GM12873 (cell line): ENCODE data around the gene PCSK2.

ENCODE experiments used
- CTCF ChIP-seq: IDR thresholded peaks from 2 replicates; pipeline ENCODE4 v1.5.1; 2012; ENCODE audit warnings: low read depth, mild to moderate bottlenecking, moderate library complexity, low read length, control low read depth; ENCODE audit not compliant: insufficient read depth; ENCODE audit errors: missing control alignments

PCSK2 gene

GRCh38 chr20:17453592-17453991 lies 226.8 kb downstream of the PCSK2 start:
- TF ChIP-seq CTCF, result no peak

GRCh38 chr20:17456279-17456678 lies 229.4 kb downstream of the PCSK2 start:
- TF ChIP-seq CTCF, result no peak

GRCh38 chr20:17457079-17457478 lies 230.2 kb downstream of the PCSK2 start:
- TF ChIP-seq CTCF, result no peak

- TF ChIP-seq CTCF, result no peak
Observed at GRCh38 chr20:17457588-17458190, 230.8 kb downstream of the PCSK2 start.

- TF ChIP-seq CTCF, result no peak
Observed at GRCh38 chr20:17460119-17460518, 233.3 kb downstream of the PCSK2 start.

- TF ChIP-seq CTCF, result no peak
Observed at GRCh38 chr20:17461941-17462340, 235.1 kb downstream of the PCSK2 start.

GRCh38 chr20:17463711-17464110 lies 236.9 kb downstream of the PCSK2 start:
- TF ChIP-seq CTCF, result no peak

GRCh38 chr20:17465236-17465635 lies 238.4 kb downstream of the PCSK2 start:
- TF ChIP-seq CTCF, result no peak
